Measurements from ENCODE around the gene UFM1. TPM values are rescaled to one million over a fixed set of nuclear protein-coding genes. Genes with fewer than 3 reads are reported as not detected.
A peak's percentile ranks its signal among the peaks of the same experiment; 100 is the strongest.
"Not testable (repeated sequence)": the region's sequence is repeated elsewhere in the genome, so short reads cannot be mapped to it uniquely, and the experiment has no call there.

UFM1 gene
- total RNA-seq, 2 experiments from 2014 or later, result 44.1 to 44.8 TPM

DNA sequence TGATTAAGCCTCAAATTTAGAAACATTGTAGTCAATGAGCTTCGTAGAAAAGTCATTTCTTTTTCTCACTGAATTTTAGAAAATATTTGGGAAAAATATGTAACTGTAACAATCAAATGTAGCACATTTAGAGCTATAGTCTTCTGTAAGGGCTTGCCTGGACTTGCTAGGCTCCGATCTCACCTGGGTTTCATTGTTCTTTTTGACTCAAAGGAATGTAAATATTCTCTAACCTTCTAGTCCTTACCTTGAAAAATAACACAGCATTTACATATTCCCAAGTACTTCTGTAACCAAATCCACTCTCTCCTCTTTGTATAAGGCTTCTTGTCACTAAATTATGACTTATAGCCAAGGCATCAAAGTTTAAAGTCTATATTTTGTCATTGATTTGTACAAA is 2.9 kb upstream of the UFM1 start:
- no peak for DNase-seq
- POLR2A ChIA-PET, result no interaction called here
- H3K4me1 Mint-ChIP-seq, result peaks cover 18% of the 10 kb centered on the region
- no peak overlapping the region for H3K27ac Mint-ChIP-seq
- no peak for ATAC-seq (ENCODE audit: low read depth)
- H3K36me3 Mint-ChIP-seq, result peaks cover 5% of the 10 kb centered on the region
- no peaks in the 10 kb centered on the region for H3K27me3 Mint-ChIP-seq
- H3K9me3 Mint-ChIP-seq, result no peaks in the 10 kb centered on the region
- H3K4me3 Mint-ChIP-seq, result no peak overlapping the region

GRCh38 chr13:38348861-38349389 is 726 bp upstream of the UFM1 start:
- no peak for DNase-seq
- H3K27me3 Mint-ChIP-seq, result no peaks in the 10 kb centered on the region
- POLR2A ChIA-PET, result interaction anchor here (0.8 to 1.5 kb wide), 3 partner anchors 10 to 19 kb away, joined by 3 to 8 read pairs (median 5); no protein-coding TSS in a partner anchor
- no peak for ATAC-seq (ENCODE audit: low read depth)
- peak overlapping the region; percentile 93 for H3K27ac Mint-ChIP-seq
- H3K36me3 Mint-ChIP-seq, result peaks cover 8% of the 10 kb centered on the region
- peak overlapping the region; percentile 97 for H3K4me3 Mint-ChIP-seq
- H3K9me3 Mint-ChIP-seq, result no peaks in the 10 kb centered on the region
- H3K4me1 Mint-ChIP-seq, result peaks cover 22% of the 10 kb centered on the region

GRCh38 chr13:38350114-38350617 is 515 bp downstream of the UFM1 start:
- DNase-seq (peak; percentile 62), ATAC-seq (ENCODE audit: low read depth) (peak; percentile 31)
- peaks cover 10% of the 10 kb centered on the region for H3K36me3 Mint-ChIP-seq
- peak overlapping the region; percentile 97 for H3K4me3 Mint-ChIP-seq
- H3K9me3 Mint-ChIP-seq, result no peaks in the 10 kb centered on the region
- peak overlapping the region; percentile 93 for H3K27ac Mint-ChIP-seq
- H3K4me1 Mint-ChIP-seq, result peaks cover 22% of the 10 kb centered on the region
- H3K27me3 Mint-ChIP-seq, result no peaks in the 10 kb centered on the region
- POLR2A ChIA-PET, result interaction anchor here (1.2 to 1.5 kb wide), 2 partner anchors 9 to 12 kb away, joined by 5 to 8 read pairs; no protein-coding TSS in a partner anchor

DNA sequence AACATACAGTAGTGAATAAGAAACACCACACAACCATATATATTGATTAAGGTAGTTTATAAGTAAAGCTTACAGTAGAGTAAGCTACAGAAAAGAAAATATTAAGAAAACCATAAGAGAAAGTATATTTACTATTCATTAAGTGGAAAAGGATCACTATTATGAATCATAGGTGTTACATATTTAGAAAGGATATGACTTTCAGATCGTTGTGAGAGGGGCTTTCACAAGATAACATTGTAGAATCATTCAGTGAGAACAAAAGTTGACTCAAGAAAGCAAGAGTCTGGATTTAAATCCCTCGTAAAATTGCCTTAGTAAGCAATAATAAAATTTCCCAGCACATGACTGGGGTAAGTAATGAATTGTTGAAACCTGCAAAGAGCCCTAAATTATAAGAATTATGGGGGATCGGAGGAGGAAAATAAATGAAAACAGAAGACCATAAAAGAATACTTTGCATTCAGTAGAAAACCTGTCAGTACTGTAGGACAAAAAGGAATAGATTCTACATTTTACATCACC is 6.0 kb downstream of the UFM1 start:
- Mint-ChIP-seq H3K27me3 (no peaks in the 10 kb centered on the region), H3K4me1 (peaks cover 18% of the 10 kb centered on the region), H3K4me3 (no peak overlapping the region), H3K27ac (no peak overlapping the region), H3K36me3 (peaks cover 21% of the 10 kb centered on the region), H3K9me3 (no peaks in the 10 kb centered on the region)
- DNase-seq, result no peak
- POLR2A ChIA-PET, result no interaction called here
- no peak for ATAC-seq (ENCODE audit: low read depth)

- H3K27me3 Mint-ChIP-seq, result no peaks in the 10 kb centered on the region
- peaks cover 2% of the 10 kb centered on the region for H3K4me1 Mint-ChIP-seq
These were observed 9.0 kb downstream of the UFM1 start for GRCh38 chr13:38358684-38359083.

GRCh38 chr13:38361542-38362262 is 12.1 kb downstream of the UFM1 start:
- ATAC-seq (ENCODE audit: low read depth) (no peak), DNase-seq (no peak)
- no peaks in the 10 kb centered on the region for H3K4me1 Mint-ChIP-seq
- H3K27ac Mint-ChIP-seq, result no peak overlapping the region
- H3K36me3 Mint-ChIP-seq, result peaks cover 21% of the 10 kb centered on the region
- no peaks in the 10 kb centered on the region for H3K9me3 Mint-ChIP-seq
- no peaks in the 10 kb centered on the region for H3K27me3 Mint-ChIP-seq
- H3K4me3 Mint-ChIP-seq, result no peak overlapping the region
- POLR2A ChIA-PET, result interaction anchor here (1.1 kb wide), 1 partner anchor 12 kb away, joined by 5 read pairs; the partner anchor contains the start of gene UFM1

More at GRCh38 chr13:38358684-38359083, 9.0 kb downstream of the UFM1 start:
- no peak for ATAC-seq (ENCODE audit: low read depth)
- H3K9me3 Mint-ChIP-seq, result no peaks in the 10 kb centered on the region
- POLR2A ChIA-PET, result interaction anchor here (2.8 kb wide), 1 partner anchor 9 kb away, joined by 8 read pairs; the partner anchor contains the start of gene UFM1
- no peak overlapping the region for H3K4me3 Mint-ChIP-seq
- no peak overlapping the region for H3K27ac Mint-ChIP-seq
- no peak for DNase-seq
- peaks cover 29% of the 10 kb centered on the region for H3K36me3 Mint-ChIP-seq

GRCh38 chr13:38363219-38363618 is 13.6 kb downstream of the UFM1 start:
- H3K27ac Mint-ChIP-seq, result no peak overlapping the region
- DNase-seq (no peak), ATAC-seq (ENCODE audit: low read depth) (no peak)
- peaks cover 21% of the 10 kb centered on the region for H3K36me3 Mint-ChIP-seq
- no peaks in the 10 kb centered on the region for H3K9me3 Mint-ChIP-seq
- no peak overlapping the region for H3K4me3 Mint-ChIP-seq
- no peaks in the 10 kb centered on the region for H3K4me1 Mint-ChIP-seq
- POLR2A ChIA-PET, result no interaction called here
- no peaks in the 10 kb centered on the region for H3K27me3 Mint-ChIP-seq

GRCh38 chr13:38363746-38364145 is 14.1 kb downstream of the UFM1 start:
- POLR2A ChIA-PET; ATAC-seq (ENCODE audit: low read depth); DNase-seq; H3K4me3 Mint-ChIP-seq; H3K27ac Mint-ChIP-seq; H3K9me3 Mint-ChIP-seq; H3K27me3 Mint-ChIP-seq; H3K4me1 Mint-ChIP-seq: not testable (repeated sequence)
- peaks cover 19% of the 10 kb centered on the region for H3K36me3 Mint-ChIP-seq

GRCh38 chr13:38365661-38366060 is 16.0 kb downstream of the UFM1 start:
- peaks cover 16% of the 10 kb centered on the region for H3K36me3 Mint-ChIP-seq

DNA sequence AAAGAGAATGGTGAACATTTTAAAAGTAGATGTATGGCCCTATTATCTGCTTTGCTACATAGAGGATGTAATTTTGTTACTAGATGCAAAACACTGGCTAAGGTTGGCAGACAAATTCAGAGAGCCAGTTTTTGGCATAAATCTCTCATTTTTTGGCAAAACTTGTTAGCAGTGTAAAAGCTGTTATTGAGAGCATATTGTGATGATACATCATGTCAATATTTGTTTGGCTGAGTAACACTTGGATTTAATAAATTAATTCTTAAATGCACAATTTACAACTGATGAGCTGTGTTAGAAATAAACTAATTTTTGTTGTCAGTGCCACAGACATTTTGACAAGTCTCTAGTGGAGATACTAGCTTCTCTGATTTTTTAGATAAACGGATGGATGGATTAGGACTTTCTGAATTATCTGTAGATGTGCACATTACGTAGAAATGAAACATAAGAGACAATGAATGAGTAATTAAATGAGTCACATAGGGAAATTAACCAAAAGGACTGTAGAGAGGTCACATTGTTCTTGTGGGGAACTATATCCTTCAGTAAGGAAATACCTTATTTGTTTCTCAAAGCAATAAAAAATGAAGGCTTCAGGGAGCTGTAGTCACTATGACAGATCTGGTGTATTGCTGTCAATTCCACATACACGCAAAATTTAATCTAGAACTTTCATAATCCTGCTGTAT is 17.4 kb downstream of the UFM1 start:
- Mint-ChIP-seq H3K36me3 (peaks cover 7% of the 10 kb centered on the region), H3K4me1 (no peaks in the 10 kb centered on the region), H3K4me3 (no peak overlapping the region), H3K27ac (no peak overlapping the region), H3K27me3 (peaks cover 1% of the 10 kb centered on the region), H3K9me3 (no peaks in the 10 kb centered on the region)
- no peak for DNase-seq
- POLR2A ChIA-PET, result no interaction called here
- ATAC-seq (ENCODE audit: low read depth), result no peak

More at GRCh38 chr13:38365661-38366060, 16.0 kb downstream of the UFM1 start:
- Mint-ChIP-seq H3K4me3 (no peak overlapping the region), H3K27me3 (no peaks in the 10 kb centered on the region), H3K9me3 (no peaks in the 10 kb centered on the region), H3K4me1 (no peaks in the 10 kb centered on the region), H3K27ac (no peak overlapping the region)
- DNase-seq (no peak), ATAC-seq (ENCODE audit: low read depth) (no peak)
- POLR2A ChIA-PET, result no interaction called here

DNA sequence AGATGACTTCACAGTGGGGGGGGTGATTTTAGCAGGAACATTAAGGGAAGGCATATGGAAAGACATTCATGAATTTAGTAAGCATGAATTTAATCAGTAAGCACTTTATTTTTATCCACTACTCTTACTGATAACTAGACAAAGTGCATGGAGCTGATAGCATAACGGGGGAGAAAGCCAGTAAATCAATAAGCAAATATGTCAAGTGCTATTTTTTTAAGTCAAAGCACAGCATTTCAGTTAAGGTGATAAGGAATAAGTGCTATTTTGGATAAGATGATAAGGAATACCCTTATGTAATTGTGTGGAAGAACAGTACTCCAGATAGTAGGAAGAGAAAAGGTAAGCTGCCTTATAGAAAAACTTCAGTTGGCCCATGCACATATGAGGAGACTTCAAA is 19.4 kb downstream of the UFM1 start:
- H3K4me1 Mint-ChIP-seq, result no peaks in the 10 kb centered on the region
- H3K27me3 Mint-ChIP-seq, result peaks cover 8% of the 10 kb centered on the region
- no peak overlapping the region for H3K27ac Mint-ChIP-seq
- H3K9me3 Mint-ChIP-seq, result no peaks in the 10 kb centered on the region
- POLR2A ChIA-PET, result no interaction called here
- no peaks in the 10 kb centered on the region for H3K36me3 Mint-ChIP-seq
- DNase-seq, result no peak
- no peak for ATAC-seq (ENCODE audit: low read depth)
- no peak overlapping the region for H3K4me3 Mint-ChIP-seq

- ATAC-seq (ENCODE audit: low read depth); H3K4me3 Mint-ChIP-seq; H3K36me3 Mint-ChIP-seq; DNase-seq; POLR2A ChIA-PET; H3K27ac Mint-ChIP-seq; H3K9me3 Mint-ChIP-seq; H3K27me3 Mint-ChIP-seq; H3K4me1 Mint-ChIP-seq: not testable (repeated sequence)
These were observed 20.4 kb downstream of the UFM1 start for GRCh38 chr13:38370096-38370495.

DNA sequence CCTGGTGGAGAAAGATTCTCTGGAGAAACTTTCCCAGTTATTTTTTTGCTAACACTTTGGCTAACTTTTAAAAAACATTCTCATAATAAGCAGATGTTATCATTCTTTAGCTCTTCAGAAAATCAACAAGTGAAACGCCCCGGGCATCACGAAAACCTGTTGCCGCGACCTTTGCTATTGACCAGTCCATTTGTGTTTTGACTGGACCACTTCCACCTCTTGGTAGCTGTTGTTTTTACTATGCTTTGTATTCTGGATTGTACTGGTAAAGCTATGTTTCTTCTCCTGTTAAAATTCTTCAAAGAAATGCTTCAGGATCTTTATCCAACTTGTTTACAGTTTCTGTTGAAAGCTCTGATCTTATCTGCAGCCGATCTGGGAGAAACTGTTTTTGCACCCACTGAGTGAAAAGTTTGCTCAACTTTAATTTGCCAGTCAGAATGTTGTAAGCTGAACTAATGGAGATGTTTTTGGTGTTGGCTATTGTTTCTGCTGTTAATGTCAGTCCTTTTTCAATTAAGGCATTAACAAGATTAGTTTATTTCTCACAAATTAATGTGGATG is 23.3 kb downstream of the UFM1 start:
- H3K4me1 Mint-ChIP-seq, result no peaks in the 10 kb centered on the region
- no peak for ATAC-seq (ENCODE audit: low read depth)
- H3K27me3 Mint-ChIP-seq, result peaks cover 12% of the 10 kb centered on the region
- no peaks in the 10 kb centered on the region for H3K36me3 Mint-ChIP-seq
- POLR2A ChIA-PET, result no interaction called here
- peaks cover 3% of the 10 kb centered on the region for H3K9me3 Mint-ChIP-seq
- no peak overlapping the region for H3K4me3 Mint-ChIP-seq
- H3K27ac Mint-ChIP-seq, result no peak overlapping the region
- no peak for DNase-seq
